Globus pallidus (tissue), 1 donor: ENCODE data around the gene MIOX.

Experiments used
- DNase-seq: peaks from one replicate; pipeline ENCODE4 v3.0.0-alpha.2; 2015; ENCODE audit warnings: low spot score

MIOX gene

DNA sequence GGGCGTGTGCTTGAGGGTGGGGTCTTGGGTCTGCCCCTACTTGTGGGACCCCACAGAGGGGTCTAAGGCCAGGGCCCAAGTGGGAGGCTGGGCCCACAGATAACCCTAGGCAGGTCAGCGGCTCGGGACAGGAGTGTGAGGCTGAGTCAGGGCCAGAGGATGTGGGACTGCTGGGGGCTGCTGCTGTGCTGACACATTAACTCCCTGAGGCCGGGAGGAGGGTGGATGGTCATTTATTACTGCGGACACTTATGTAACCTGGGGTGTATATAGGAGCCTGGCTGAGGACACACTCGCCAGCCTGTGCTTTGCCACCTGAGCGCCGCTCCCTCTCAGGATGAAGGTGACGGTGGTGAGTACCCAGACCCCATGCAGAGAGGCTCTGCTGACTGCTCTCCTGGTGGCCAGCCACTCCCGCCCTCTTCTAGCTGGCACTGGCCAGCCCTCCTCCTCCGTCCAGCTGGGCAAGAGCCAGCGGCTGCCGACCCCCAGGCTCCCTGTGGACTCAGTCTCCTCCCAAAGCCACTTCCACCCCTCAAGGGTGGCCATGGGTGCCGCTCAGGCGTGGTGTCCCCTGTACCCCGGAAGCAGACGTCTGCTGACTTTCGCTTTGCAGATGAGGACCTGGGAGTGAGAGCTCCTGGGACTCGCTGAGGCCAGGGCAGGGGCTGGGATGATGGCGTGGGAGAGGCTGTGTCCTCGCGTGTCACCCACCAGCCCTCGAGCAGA is at the start of gene MIOX:
TSS of gene MIOX (plus strand) at position 299 of the 729 bp plus-strand sequence. CDS start at position 338, 39 bp downstream.
- DNase-seq = no peak

DNA sequence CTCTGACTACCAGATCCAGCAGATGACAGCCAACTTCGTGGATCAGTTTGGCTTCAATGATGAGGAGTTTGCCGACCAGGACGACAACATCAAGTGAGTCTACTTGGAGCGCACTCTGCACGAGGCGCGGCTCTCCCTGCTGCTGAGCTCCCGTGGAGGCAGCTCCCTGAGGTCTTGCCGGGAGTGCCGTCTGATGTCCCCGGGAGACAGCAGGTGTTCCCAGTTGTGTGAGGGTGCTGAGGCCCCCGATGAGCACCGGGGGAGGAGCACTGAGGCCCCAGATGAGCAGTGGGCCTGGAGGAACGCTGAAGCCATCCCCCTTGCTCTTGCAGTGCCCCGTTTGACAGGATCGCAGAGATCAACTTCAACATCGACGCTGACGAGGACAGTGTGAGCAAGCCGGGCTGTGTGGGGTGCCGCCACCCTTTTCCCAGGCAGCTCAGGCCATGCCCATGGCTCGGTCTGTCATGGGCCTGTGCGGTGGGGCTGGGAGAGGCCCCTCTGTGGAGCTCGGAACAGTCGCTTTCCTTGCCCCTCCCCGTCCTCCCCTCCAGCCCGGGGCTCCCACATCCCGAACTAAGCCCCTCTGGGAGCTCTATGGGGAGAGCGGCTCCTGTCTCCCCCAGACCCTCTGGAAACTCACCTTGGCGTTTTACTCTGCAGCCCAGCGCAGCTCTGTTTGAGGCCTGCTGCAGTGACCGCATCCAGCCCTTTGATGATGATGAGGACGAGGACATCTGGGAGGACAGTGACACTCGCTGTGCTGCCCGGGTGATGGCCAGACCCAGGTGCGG is 49.0 kb upstream of the MIOX start:
- DNase-seq = no peak

DNA sequence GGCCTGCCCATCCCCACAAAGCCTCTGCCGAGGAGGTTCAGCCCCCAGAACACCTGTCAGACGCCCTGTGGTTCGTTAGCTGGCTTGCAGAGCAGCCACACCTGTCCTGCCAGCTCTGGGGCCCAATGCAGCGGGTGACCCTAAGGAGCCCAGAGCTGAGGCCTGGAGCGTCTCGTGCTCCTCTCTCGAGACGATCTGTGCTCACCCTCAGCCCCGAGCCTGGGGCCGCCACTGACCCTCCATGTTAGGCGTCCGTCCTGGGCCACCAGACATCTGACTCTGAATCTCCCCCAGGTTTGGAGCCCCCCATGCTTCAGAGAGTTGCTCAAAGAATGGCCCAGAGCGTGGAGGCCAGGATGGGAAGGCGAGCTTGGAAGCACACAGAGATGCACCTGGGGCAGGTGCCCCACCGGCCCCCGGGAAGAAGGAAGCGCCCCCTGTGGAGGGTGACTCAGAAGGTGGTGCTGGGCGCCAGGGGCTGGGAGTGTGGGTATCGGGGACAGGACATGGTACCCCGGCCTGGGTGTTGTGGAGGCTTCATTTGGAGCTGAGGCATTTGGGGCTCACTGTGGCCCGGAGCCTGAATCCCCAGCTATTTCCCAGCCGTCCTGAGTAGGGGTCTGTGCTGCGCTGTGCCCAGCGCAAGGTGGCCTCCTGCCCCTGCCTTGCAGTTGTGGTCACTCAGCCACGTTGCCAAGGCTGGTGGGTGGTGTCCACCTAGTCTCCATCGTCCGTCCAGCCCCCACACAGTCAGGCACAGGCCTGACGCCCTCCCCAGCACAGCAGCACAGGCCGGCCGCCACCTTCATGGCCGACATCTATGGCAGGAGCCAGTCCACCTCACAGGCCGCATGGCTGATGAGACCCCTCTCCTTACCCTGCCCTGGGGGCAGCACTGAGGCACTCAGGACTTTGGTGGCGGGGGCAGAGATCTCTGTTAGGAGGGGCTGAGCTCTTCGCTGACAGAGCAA is 48.1 kb upstream of the MIOX start:
- no peak for DNase-seq

DNA sequence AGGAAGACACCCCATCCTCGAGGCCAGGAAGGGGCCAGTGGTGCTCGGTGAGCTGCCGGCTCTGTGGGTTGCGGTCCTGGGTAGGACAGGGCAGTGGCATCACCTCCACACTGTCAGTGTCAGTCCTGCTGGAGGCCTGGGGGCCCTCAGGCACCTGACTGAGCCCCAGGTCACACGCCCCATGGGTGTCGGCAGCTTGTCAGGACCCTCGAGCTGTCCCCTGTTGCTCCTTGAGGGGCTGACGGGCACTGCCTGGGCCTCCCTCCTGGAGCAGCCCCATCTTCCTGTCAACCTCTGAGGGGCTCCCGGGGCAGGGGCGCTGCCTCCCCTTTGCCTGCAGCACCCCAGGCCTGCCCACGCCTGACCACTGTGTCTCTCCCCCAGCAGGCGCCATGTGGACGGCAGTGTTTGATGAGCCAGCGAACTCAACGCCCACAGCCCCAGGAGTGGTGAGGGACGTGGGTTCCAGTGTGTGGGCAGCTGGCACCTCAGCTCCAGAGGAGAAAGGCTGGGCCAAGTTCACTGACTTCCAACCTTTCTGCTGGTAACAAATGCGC is 47.3 kb upstream of the MIOX start:
- no peak for DNase-seq

DNA sequence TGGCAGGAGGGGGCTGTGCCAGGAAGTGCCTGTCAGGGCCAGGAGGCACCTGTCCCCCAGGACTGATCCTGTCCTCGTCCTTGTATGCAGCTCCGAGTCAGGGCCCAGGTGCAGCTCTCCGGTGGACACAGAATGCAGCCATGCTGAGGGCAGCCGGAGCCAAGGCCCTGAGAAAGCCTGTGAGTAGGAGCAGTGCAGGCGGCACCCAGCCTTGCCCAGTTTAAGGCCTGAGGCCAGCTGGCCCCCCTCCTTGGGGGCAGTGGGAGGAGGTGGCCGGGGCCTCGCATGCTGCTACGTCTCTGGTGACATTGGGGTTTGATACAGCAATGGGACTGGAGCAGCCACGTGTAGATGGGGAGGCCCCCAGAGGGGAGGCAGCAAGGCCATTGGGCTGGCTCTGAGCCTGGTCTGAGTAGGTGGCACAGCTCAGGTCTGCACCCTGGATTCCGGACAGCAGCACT is 46.8 kb upstream of the MIOX start:
- no peak for DNase-seq

DNA sequence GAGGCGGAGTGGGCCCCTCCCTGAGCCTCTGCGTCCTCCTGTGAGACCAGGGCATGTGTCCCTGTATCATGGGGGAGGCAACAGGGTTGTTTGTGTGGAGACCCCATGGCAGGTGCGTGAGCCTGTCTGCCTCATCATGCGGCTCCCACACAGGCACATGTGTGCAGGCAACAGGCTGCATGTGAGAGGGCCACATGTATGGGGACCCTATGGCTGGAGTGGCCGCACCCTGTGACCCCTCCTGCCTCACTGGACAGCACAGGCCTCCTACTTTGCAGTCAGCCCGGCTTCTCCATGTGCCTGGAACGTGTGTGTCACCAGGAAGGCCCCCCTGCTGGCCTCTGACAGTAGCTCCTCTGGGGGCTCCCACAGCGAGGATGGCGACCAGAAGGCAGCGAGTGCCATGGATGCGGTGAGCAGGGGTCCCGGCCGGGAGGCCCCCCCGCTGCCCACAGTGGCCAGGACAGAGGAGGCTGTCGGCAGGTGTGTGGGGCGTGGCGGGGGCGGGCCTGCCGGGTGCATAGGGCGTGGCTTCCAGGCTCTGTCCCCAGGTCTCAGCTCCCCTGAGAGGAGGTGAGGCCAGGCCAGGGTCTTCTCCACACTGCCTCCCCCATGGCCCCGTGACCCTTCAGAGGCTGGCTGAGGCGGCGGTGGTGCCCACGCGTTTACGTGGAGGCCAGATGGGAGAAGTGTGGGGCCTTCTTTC is 46.0 kb upstream of the MIOX start:
- no peak for DNase-seq

DNA sequence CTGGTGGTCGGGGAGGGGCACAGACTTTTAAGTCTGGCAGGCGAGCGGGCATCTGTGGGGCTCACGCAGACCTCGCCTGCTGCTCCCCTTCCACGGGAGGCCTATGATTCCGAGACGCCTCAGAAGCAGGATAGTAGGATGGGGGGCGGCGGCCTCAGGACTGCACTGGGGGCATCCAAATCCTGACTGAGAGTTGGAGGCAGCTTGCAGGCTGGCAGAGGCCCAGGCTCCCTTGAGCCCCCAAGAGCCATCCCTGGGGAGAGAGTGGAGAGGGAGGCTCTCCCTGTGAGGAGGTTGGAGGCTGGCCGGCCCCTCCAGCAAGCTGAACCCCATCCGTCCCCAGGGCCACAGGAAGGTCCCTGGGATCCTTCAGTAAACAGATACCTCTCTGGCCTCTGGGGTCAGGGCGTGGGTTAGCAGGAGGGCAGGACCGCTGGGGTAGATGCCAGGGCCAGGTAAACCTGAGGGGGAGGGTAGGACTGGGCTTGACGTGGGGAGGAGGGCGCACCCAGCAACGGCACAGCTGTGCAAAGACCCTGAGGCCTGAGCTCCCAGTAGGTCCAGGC is 45.1 kb upstream of the MIOX start:
- no peak for DNase-seq

DNA sequence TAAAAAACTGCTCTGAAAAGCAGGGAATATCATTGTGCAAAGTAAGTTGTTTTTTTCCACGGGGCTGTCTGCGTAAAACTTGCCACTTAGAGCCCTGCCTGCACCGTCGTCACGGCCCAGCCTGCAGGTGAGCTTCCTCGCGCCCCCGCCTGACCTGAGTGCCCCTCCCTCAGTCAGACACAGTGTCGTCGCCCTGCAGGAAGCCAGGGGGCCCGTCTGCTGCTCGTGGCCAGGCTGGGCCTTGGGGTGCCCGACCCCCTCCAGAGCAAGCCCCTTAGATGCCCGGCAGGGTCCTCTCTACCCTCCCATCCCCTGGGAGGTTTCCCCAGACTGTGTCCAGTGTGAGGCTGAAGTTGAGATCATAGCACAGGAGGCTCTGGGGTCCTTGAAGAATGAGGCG is 43.5 kb upstream of the MIOX start:
- no peak for DNase-seq

DNA sequence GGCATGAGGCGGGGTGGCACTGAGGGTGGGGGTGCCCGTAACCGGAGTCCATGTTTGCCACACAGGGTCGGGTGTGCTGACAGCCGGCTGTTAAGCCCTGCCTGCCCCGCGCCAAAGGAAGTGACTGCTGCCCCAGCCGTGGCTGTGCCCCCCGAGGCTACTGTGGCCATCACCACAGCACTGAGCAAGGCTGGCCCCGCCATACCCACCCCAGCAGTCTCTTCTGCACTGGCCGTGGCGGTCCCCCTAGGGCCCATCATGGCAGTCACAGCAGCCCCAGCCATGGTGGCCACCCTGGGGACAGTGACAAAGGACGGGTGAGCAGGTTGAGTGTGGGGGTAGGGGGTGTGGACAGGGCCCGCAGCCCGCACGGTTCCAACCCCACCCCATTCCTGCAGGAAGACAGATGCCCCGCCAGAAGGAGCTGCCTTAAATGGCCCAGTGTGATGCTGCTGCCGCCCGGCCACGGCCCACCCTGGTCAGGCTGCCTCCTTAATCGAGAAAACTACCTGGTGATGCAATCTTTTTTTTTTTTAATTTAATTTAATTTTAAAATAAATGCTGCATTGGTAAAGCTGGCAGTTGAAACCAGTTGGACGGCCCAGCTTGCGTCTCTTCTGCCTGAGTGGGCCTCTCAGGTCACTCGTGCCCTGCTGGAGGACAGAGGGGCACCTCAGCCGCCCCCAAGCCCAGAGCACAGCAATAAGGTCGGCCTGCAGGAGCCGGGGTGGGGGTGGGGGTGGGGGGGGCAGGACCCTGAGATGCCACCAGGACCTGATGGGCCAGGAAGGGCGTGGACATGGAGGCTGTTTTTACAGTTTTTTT is 42.6 kb upstream of the MIOX start:
- DNase-seq = no peak

DNA sequence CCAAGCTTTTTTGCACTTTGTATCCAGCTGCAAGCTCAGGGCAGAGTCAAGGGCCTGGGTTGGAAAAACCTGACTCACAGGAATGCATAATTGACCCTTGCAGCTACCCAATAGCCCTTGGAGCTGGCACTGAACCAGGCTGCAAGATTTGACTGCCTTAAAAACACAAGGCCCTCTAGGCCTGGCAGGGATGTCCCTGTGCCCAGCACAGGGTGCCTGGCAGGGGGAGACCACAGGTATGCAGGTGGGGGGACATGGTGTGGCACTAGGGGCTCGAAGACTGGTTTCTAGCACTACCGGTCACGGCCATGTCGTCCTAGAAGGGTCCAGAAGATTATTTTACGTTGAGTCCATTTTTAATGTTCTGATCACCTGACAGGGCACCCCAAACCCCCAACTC is 42.0 kb upstream of the MIOX start:
- DNase-seq = no peak

DNA sequence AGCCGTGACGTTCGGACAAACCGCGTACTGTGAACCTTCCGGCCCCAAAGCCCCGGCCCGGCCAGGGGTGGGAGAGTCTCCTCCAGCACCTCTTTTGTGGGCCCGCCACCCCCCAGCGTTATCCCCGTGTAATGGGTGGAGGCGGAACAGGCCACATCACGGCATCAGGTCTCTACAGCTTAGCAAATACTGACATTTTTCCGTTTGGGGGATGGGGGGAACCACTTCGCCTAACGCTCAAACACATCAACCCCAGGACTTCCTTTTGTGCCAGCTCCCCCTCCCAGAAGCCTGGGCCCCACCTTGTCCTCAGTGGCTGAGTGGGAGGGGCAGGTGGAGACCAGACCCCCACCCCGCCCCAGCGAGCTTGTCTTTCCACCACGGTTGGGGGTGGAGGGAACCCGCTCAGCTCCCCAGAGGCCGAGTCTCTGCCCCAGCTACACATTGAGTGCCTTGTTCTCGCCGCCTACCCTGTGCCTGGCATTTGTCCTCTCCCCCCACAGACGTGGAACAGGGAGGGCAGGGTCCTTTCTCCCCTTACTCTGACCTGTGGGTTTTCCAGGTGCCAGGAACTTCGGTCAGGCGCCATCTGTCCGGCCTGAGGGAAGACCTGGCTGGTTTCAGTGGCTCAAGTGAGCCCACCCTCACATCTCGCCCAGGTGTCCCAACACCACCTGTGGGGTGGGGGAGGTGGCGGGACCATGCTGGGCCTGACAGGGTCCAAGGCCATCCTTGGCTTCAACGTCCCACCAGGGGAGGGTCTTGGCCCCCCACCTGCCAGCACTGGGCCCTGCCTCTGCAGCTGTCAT is 41.4 kb upstream of the MIOX start:
- DNase-seq = peak; percentile 29

DNA sequence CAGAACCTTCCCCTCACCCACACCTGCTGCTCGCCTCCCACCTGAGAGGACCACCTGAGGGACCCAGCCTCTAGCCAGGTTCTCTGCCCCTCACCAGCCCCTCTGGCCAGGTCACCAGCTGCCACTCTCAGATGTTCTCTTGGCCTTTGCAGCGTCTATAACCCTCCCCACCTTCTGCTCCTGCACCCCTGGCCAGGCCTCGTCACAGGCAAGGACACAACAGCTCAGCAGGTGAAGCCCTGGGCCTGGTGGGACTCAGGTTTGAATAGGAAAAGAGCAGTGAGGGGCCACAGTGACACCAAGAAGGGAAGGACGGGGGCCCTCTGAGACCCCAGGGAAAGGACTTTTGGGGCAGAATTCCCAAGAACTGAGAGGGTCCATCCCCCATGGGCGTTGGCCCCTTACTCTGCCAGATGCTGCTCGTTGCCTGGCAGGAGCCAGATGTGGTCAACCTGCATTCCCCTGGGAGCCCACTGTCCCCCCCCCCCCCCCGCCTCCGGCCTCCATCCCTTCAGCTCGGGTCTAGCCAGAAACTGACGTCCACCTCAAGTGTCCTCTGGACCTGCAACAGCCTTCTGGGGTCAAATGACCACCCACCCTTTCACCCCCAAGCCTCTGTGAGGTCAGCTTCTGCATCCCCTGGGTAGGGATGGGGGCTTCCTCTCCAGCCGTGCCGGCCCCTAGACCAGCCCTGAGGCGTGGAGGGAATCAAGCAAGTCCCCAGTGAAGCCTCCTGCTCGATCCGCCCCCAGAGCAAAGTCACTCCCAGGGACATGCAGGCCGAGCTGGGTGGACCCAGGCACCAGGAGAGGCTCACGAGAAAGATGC is 40.6 kb upstream of the MIOX start:
- DNase-seq = no peak

DNA sequence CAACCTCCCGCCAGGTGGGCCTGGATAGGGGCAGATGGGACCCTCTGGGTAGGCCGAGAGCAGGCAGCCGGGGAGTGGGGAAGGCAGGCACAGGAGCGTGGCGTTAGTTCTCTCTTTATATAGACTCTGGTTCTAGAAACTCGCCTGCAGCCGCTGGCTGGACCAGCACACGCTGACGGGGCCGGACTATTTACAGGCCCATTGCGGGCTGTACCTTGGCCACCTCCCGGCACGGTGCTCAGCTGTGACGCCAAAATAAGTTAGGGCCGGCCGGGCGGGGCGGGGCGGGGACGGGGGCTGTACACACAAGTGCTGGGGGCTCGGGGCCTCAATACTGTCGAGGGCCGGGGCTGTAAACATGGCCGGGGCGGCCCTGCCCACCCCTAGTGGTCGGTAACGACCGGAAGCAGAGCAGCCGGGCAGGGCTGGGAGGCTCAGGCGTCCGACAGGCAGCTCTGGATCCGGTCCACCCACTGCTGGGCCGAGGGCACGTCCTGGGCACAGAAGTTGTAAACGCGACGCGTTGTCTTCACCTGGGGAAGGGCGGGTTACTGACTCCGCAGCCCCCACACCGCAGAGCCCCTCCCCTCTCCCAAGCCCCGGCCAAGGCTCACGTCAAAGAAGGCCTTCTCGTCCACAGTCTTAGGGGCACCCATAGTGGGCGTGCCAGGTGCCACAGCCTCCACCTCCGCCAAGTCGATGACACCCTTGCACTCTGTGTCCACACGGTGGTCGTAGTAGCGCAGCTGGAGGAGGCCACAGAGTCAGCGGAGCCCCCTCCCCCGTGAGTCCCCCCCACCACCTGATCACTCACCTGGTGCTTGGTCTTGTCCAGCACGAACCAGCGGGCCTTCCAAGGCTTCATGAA is 39.7 kb upstream of the MIOX start:
- no peak for DNase-seq

DNA sequence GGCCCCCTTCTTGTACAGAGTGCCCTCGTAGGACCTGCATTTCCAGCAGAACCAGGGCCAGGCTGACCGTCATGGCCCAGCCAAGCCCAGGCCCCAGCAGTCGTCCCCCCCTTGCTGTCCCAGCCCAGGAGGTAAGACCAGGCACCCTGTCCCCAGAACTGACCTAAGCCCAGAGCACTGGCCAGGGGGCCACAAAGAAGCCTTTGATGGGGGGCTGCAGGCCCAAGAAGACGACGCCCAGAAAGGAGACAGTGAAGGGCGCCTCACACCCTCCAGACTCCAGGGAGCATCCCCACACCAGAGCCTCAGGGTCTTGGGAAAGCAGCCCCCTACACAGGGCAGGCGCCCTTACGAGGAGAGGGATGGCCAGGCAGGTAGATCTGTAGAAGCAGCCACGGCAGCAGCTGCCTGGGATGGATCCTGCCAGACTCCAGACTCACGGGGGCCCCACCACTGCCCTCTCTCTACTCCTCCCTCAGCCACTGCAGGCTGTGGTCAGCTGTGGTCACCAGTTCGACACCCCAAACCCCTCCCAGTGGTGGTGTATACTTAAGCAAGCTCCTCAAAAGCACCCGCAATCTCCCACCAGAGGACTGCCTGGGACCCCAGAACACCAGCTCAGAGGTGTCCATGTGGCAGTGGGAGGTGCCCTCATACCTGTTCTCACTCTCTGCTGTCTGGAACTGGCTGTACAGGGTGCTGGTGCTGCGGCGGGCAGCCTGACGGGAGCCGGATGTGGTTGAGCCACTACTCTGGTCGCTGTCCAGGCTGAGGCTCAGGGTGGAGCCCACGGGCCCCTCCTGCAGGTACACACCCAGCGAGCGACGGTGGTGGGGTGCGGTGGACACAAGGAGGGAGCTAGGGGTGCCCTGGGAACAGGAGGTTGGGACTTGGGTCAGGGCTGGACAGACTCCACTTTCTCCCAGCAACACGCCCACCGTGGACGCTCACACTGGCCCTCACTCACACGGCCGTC is 38.8 kb upstream of the MIOX start:
- DNase-seq = no peak

DNA sequence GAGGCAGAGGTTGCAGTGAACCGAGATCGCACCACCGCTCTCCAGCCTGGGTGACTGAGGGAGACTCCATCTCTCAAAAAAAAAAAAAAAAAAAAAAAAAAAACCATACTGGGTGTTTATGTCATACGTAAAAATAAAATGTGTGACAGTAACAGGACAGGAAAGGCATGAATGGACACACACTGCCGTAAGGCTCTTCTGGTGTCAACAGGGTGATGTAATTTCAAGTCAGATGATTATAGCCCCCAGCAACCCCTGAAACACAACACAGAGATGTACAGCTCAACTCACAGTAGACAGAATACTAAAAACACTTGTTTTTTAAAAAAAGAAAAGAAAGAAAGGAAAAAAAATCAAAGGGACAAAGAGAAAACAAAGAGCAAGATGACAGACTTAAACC is 34.0 kb upstream of the MIOX start:
- DNase-seq = no peak

DNA sequence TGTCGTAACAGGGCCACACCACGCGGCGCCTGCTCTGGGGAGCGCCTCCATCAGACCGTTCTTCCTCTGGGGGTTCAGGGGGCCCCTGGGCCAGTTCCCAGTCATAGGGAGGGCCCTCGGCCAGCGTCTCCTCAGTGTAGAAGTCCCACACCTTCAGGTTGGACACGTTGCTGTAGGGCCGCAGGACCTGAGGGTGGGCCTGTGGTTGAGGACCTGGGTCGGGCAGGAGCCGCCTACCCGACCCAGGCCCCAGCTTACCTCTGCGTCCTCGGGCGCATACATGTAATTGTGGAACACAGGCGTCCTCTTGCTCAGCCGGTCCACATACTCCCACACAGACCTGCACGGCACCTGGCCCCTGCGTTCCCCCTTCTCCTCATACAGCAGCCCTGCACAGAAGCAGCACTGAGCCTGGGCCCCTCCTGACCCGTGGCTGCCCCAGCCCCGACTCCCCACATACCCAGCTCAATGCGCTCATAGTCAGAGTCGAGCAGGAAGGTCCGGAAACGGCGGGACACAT is 32.0 kb upstream of the MIOX start:
- no peak for DNase-seq
